ENCODE measurements around the gene SAT1. TPM values are rescaled to one million over a fixed set of nuclear protein-coding genes. Genes with fewer than 3 reads are reported as not detected.

The SAT1 gene
- total RNA-seq, 1 experiment from 2014 or later, result 151 TPM

GRCh38 chrX:23816179-23816578 is 33.2 kb downstream of the SAT1 start:
- no peak overlapping the region for H3K4me3 Mint-ChIP-seq (ENCODE audit: unreplicated experiment)
- no peaks in the 10 kb centered on the region for H3K27me3 Mint-ChIP-seq (ENCODE audit: insufficient read depth, unreplicated experiment)
- ChIA-PET CTCF (no interaction called here), POLR2A (no interaction called here)
- intact Hi-C loops (cut with micrococcal nuclease; ENCODE audit: unreplicated experiment), result no loop called here
- Histone ChIP-seq H3K4me1 (no peaks in the 10 kb centered on the region), H3K4me3 (ENCODE audit: low read depth, low read length) (no peak overlapping the region), H3K36me3 (ENCODE audit: control insufficient read depth, insufficient read depth, low read length) (no peaks in the 10 kb centered on the region), H3K27me3 (replicated peaks; ENCODE audit: control insufficient read depth, insufficient read depth, low read length) (no peaks in the 10 kb centered on the region), H3K9me3 (no peaks in the 10 kb centered on the region)
- H3K9me3 Mint-ChIP-seq (ENCODE audit: unreplicated experiment), result no peaks in the 10 kb centered on the region
- DNase-seq, result no peak
- no peak for TF ChIP-seq CTCF (IDR thresholded peaks at IDR 0.05; ENCODE audit: insufficient read depth in 1 of 2, low read depth in 1 of 2, low read length in 1 of 2, severe bottlenecking in 1 of 2, unreplicated experiment in 1 of 2)
- BruUV-seq (replicated peaks), result no TSS peak
- no peak overlapping the region for H3K27ac Mint-ChIP-seq (ENCODE audit: unreplicated experiment)
- no peaks in the 10 kb centered on the region for H3K36me3 Mint-ChIP-seq (ENCODE audit: insufficient read depth, unreplicated experiment)
- peaks cover 6% of the 10 kb centered on the region for H3K4me1 Mint-ChIP-seq (ENCODE audit: low read depth, unreplicated experiment)

DNA sequence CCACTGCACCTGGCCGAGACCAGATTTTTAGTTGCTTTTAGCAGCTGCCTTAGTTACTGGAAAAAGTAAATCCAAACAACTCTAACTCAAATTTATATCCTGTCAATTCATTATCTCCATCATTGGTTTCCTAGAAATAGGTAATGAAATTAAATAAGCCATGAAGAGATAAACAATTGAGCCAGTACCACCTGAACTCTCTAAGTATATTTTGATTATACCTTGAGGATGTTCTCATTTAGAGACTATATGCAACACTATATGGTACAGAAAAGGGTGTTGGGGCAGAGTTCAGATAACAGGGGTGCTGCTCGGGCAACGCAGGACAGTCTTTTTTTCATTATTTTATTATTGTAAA is 35.0 kb downstream of the SAT1 start:
- no peak overlapping the region for H3K4me3 Mint-ChIP-seq (ENCODE audit: unreplicated experiment)
- H3K4me3 ChIP-seq (ENCODE audit: low read depth, low read length), result no peak overlapping the region
- TF ChIP-seq CTCF (IDR thresholded peaks at IDR 0.05; ENCODE audit: insufficient read depth in 1 of 2, low read depth in 1 of 2, low read length in 1 of 2, severe bottlenecking in 1 of 2, unreplicated experiment in 1 of 2), result no peak
- no peaks in the 10 kb centered on the region for H3K36me3 Mint-ChIP-seq (ENCODE audit: insufficient read depth, unreplicated experiment)
- H3K4me1 Mint-ChIP-seq (ENCODE audit: low read depth, unreplicated experiment), result peaks cover 6% of the 10 kb centered on the region
- no peaks in the 10 kb centered on the region for H3K9me3 ChIP-seq
- DNase-seq, result no peak
- BruUV-seq (replicated peaks), result no TSS peak
- H3K4me1 ChIP-seq, result peaks cover 11% of the 10 kb centered on the region
- H3K27ac Mint-ChIP-seq (ENCODE audit: unreplicated experiment), result no peak overlapping the region
- no peaks in the 10 kb centered on the region for H3K36me3 ChIP-seq (ENCODE audit: control insufficient read depth, insufficient read depth, low read length)
- POLR2A ChIA-PET, result no interaction called here
- CTCF ChIA-PET, result no interaction called here
- H3K27me3 Mint-ChIP-seq (ENCODE audit: insufficient read depth, unreplicated experiment), result no peaks in the 10 kb centered on the region
- no peaks in the 10 kb centered on the region for H3K9me3 Mint-ChIP-seq (ENCODE audit: unreplicated experiment)
- intact Hi-C loops (cut with micrococcal nuclease; ENCODE audit: unreplicated experiment), result no loop called here
- no peaks in the 10 kb centered on the region for H3K27me3 ChIP-seq (replicated peaks; ENCODE audit: control insufficient read depth, insufficient read depth, low read length)

DNA sequence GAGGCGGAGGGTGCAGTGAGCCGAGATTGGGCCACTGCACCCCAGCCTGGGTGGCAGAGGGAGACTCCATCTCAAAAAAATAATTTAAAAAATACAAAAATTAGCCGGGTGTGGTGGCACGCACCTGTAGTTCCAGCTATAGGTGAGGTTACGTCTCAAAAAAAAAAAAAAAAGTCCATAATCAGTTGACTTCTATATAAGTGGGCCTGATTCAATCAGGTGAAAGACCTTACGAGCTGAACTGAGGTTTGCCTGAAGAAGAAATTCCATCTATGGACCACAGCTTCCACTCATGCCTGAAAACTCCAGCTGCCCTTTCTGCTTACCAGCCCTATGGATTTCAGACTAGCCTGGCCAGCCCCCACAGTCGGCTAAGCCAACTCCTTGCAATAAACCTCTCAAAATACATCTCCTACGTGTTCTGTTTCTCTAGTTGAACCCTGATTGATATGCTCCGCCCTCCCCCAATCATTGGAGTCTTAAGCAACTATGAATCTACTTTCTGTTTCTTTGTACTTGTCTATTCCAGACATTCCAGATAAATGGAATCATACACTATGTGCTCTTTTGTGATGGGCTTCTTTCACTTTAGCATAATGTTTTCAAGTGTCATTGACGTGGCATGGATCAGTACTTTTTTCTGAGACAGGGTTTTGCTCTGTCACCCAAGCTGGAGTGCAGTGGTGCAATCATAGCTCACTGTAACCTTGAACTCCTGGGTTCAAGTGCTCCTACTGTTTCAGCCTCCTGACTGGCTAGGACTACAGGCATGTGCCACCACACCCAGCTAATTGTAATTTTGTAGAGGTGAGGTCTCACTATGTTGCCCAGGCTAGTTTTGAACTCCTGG is 36.6 kb downstream of the SAT1 start:
- Histone ChIP-seq H3K36me3 (ENCODE audit: control insufficient read depth, insufficient read depth, low read length) (no peaks in the 10 kb centered on the region), H3K27me3 (replicated peaks; ENCODE audit: control insufficient read depth, insufficient read depth, low read length) (no peaks in the 10 kb centered on the region), H3K9me3 (no peaks in the 10 kb centered on the region), H3K4me3 (ENCODE audit: low read depth, low read length) (no peak overlapping the region), H3K4me1 (peaks cover 16% of the 10 kb centered on the region)
- no peak for TF ChIP-seq CTCF (IDR thresholded peaks at IDR 0.05; ENCODE audit: insufficient read depth in 1 of 2, low read depth in 1 of 2, low read length in 1 of 2, severe bottlenecking in 1 of 2, unreplicated experiment in 1 of 2)
- DNase-seq, result no peak
- Mint-ChIP-seq H3K27me3 (ENCODE audit: insufficient read depth, unreplicated experiment) (no peaks in the 10 kb centered on the region), H3K27ac (ENCODE audit: unreplicated experiment) (no peak overlapping the region), H3K4me3 (ENCODE audit: unreplicated experiment) (no peak overlapping the region), H3K9me3 (ENCODE audit: unreplicated experiment) (no peaks in the 10 kb centered on the region), H3K36me3 (ENCODE audit: insufficient read depth, unreplicated experiment) (no peaks in the 10 kb centered on the region), H3K4me1 (ENCODE audit: low read depth, unreplicated experiment) (peaks cover 6% of the 10 kb centered on the region)
- ChIA-PET POLR2A (no interaction called here), CTCF (interaction anchor here (1.8 kb wide), 1 partner anchor 13 kb away, joined by 6 read pairs; no protein-coding TSS in a partner anchor)
- no TSS peak for BruUV-seq (replicated peaks)
- intact Hi-C loops (cut with micrococcal nuclease; ENCODE audit: unreplicated experiment), result no loop called here
